ENCODE measurements around the gene NPW.

NPW gene

GRCh38 chr16:1984347-1985225 is 35.0 kb upstream of the NPW start:
- no peak for DNase-seq (ENCODE audit: low read depth in 3 of 3)

GRCh38 chr16:1985466-1986150 is 34.0 kb upstream of the NPW start:
- no peak for DNase-seq (ENCODE audit: low read depth in 3 of 3)

GRCh38 chr16:1987198-1987597 is 32.4 kb upstream of the NPW start:
- no peak for DNase-seq (ENCODE audit: low read depth in 3 of 3)

- no peak for DNase-seq (ENCODE audit: low read depth in 3 of 3)
Measured at GRCh38 chr16:1989209-1990100, 30.1 kb upstream of the NPW start, which contains the start of gene SYNGR3. Gene SYNGR3, plus strand, starts transcription at chr16:1989970. Its CDS starts 133 bp downstream, at chr16:1990103.

- no peak for DNase-seq (ENCODE audit: low read depth in 3 of 3)
Measured at GRCh38 chr16:1990101-1990350, 29.6 kb upstream of the NPW start.

GRCh38 chr16:1990351-1991134 is 29.0 kb upstream of the NPW start:
- no peak for DNase-seq (ENCODE audit: low read depth in 3 of 3)

- DNase-seq (ENCODE audit: low read depth in 3 of 3), result no peak
Measured at GRCh38 chr16:1991135-1991551, 28.4 kb upstream of the NPW start.

GRCh38 chr16:1991588-1991947 is 28.0 kb upstream of the NPW start:
- no peak for DNase-seq (ENCODE audit: low read depth in 3 of 3)

GRCh38 chr16:1991948-1992703 is 27.5 kb upstream of the NPW start:
- peak; percentile 97 to 98 (median 97) for DNase-seq (ENCODE audit: low read depth in 3 of 3)

- no peak for DNase-seq (ENCODE audit: low read depth in 3 of 3)
Measured at GRCh38 chr16:1992704-1993317, 26.8 kb upstream of the NPW start.

- no peak for DNase-seq (ENCODE audit: low read depth in 3 of 3)
Measured at GRCh38 chr16:1993731-1994131, 25.9 kb upstream of the NPW start.

- no peak for DNase-seq (ENCODE audit: low read depth in 3 of 3)
Measured at GRCh38 chr16:1997494-1998359, 21.9 kb upstream of the NPW start.

- DNase-seq (ENCODE audit: low read depth in 3 of 3), result no peak
Measured at GRCh38 chr16:1998360-1998835, 21.2 kb upstream of the NPW start.

GRCh38 chr16:1998852-1999801 is 20.5 kb upstream of the NPW start:
- DNase-seq (ENCODE audit: low read depth in 3 of 3), result no peak

GRCh38 chr16:1999866-2000514 is 19.6 kb upstream of the NPW start:
- no peak for DNase-seq (ENCODE audit: low read depth in 3 of 3)

- no peak for DNase-seq (ENCODE audit: low read depth in 3 of 3)
Measured at GRCh38 chr16:2001035-2001434, 18.6 kb upstream of the NPW start.

Data from stimulated activated CD4-positive, alpha-beta T cell treated with anti-CD3 and anti-CD28 coated beads, TNF-alpha, amount 100 ng/mL, for 48 hours (primary cell).